TTC549 (cell line): ENCODE data around the gene IL12RB1.
"Not testable (repeated sequence)": the region's sequence is repeated elsewhere in the genome, so short reads cannot be mapped to it uniquely, and the experiment has no call there.

Experiments
- FAIRE-seq: peaks from 2 replicates; lab custom pipeline; 2012; peaks lifted over from hg19 to GRCh38; lab: Jason Lieb, UNC

The IL12RB1 gene

GRCh38 chr19:18045307-18046050, 41.3 kb downstream of the IL12RB1 start:
- no peak for FAIRE-seq

GRCh38 chr19:18044825-18045304, 41.9 kb downstream of the IL12RB1 start:
- no peak for FAIRE-seq

- no peak for FAIRE-seq
These were observed 43.1 kb downstream of the IL12RB1 start for GRCh38 chr19:18043676-18044075.

- no peak for FAIRE-seq
These were observed 45.7 kb downstream of the IL12RB1 start for GRCh38 chr19:18041054-18041453.

GRCh38 chr19:18032102-18032501, 54.6 kb downstream of the IL12RB1 start:
- FAIRE-seq, result not testable (repeated sequence)

GRCh38 chr19:18031401-18031800, 55.3 kb downstream of the IL12RB1 start:
- FAIRE-seq, result not testable (repeated sequence)

- no peak for FAIRE-seq
These were observed 57.0 kb downstream of the IL12RB1 start for GRCh38 chr19:18029617-18030338.

GRCh38 chr19:18027151-18027550, 59.6 kb downstream of the IL12RB1 start:
- no peak for FAIRE-seq

GRCh38 chr19:18023622-18024251, 63.0 kb downstream of the IL12RB1 start:
- FAIRE-seq, result no peak

- no peak for FAIRE-seq
These were observed 65.5 kb downstream of the IL12RB1 start for GRCh38 chr19:18021121-18021755.

- FAIRE-seq, result no peak
These were observed 66.3 kb downstream of the IL12RB1 start for GRCh38 chr19:18020212-18021085.

- FAIRE-seq, result no peak
These were observed 69.3 kb downstream of the IL12RB1 start for GRCh38 chr19:18017275-18018083.

GRCh38 chr19:18016209-18016910, 70.4 kb downstream of the IL12RB1 start:
- FAIRE-seq, result no peak

GRCh38 chr19:18014197-18014596, 72.5 kb downstream of the IL12RB1 start:
- no peak for FAIRE-seq

GRCh38 chr19:18013210-18014111, 73.3 kb downstream of the IL12RB1 start:
- no peak for FAIRE-seq

GRCh38 chr19:18010149-18010548, 76.6 kb downstream of the IL12RB1 start:
- FAIRE-seq, result no peak

- no peak for FAIRE-seq
These were observed 77.2 kb downstream of the IL12RB1 start for GRCh38 chr19:18009412-18010066.
